ENCODE results near the gene TBCC. TPM values are rescaled to one million over a fixed set of nuclear protein-coding genes. Genes with fewer than 3 reads are reported as not detected.

TBCC gene
- total RNA-seq, 5 donors from 2014 or later (not counting 1 experiment from before 2014, with no cell fraction given), result 56.5 to 74.8 (median 59.4) TPM

DNA sequence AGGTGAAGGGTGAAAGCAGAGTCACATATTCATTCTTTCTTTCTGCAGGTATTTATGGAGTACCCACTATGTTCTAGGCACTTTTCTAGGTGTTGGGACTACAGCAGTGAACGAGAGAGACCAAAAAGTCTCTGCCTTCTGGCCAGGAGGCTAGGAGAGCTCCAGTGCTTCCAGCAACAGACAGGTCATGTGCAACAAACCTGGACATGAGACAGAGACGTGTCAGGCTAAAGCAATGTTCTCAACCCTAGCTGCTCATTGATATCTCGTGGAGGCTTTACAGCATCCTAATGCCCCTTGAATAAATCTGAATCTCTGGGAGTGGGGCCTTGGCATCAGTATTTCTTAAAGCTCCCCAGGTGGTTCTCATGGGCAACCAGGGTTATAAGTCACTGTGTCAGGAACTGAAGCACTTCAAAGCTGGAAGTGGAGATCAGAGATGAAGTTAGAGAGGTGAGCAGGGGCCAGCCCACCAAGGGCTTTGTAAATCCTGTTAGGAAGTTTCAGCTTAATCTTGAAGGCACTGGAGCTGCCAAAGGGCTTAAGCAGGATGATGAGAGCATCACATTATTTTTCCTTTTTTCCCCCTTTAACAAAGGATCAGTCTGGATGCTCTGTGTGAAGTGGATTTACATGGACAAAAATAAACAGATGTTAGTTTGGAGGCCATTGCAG, 13.0 kb upstream of the TBCC start:
- Histone ChIP-seq H3K27ac (ENCODE audit: low read length) (no peak overlapping the region), H3K27me3 (replicated peaks in 1 of 2; ENCODE audit: control insufficient read depth in 2 of 2, extremely low read depth in 1 of 2, insufficient read depth in 2 of 2, low read length in 1 of 2) (no peaks in the 10 kb centered on the region), H3K9me3 (no peaks in the 10 kb centered on the region), H3K36me3 (ENCODE audit: control insufficient read depth in 2 of 2, extremely low read depth in 1 of 2, insufficient read depth in 1 of 2, low read length in 1 of 2) (peaks cover 0 to 8% of the 10 kb centered on the region in 2 donors), H3K4me1 (ENCODE audit: control insufficient read depth in 1 of 2, extremely low read depth in 1 of 2, insufficient read depth in 2 of 2, low read length in 2 of 2) (no peaks in the 10 kb centered on the region), H3K4me3 (ENCODE audit: control insufficient read depth in 1 of 2, extremely low read depth in 1 of 2, low read length in 1 of 2) (no peak overlapping the region)
- 93% methylated on average over 3 of the region's 3 CpGs for WGBS (ENCODE audit: insufficient coverage)
- POLR2A ChIA-PET, result interaction anchor here (0.6 to 0.7 kb wide), 3 partner anchors 11 to 89 kb away, joined by 3 to 7 read pairs (median 6); no protein-coding TSS in a partner anchor
- CTCF ChIA-PET, result interaction anchor here in 1 of 2 donors (0.6 kb wide), 2 partner anchors 32 to 246 kb away, joined by 4 to 5 read pairs; no protein-coding TSS in a partner anchor
- ATAC-seq (replicated peaks in 1 of 4) (no peak), DNase-seq (no peak)
- H3K4me1 Mint-ChIP-seq, result peaks cover 29 to 35% (median 31%) of the 10 kb centered on the region in 3 donors
- H3K27ac Mint-ChIP-seq, result no peak overlapping the region
- H3K36me3 Mint-ChIP-seq, result peaks cover 28% of the 10 kb centered on the region
- H3K27me3 Mint-ChIP-seq, result no peaks in the 10 kb centered on the region
- H3K4me3 Mint-ChIP-seq, result no peak overlapping the region
- no peaks in the 10 kb centered on the region for H3K9me3 Mint-ChIP-seq

DNA sequence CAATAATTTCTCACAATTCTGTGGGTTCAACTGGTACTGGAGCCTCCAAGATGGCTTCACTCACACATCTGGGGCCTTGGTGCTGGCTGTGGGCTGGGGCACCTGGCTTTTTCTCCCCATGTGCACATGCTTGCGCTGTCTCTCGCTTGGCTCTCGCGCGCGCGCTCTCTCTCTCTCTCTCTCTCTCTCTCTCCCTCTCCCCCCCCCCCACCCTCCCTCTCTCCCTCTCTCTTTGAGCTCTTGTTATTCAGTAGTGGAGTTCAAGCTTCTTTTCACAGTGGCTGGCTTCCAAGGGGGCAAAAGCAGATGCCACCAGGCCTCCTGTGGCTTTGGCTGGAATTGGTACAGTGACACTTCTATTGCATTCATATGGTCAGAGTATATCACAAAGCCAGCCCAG, 10.8 kb upstream of the TBCC start:
- Mint-ChIP-seq H3K4me1 (peaks cover 29 to 38% (median 37%) of the 10 kb centered on the region in 3 donors), H3K36me3 (peaks cover 32% of the 10 kb centered on the region), H3K4me3 (no peak overlapping the region), H3K9me3 (no peaks in the 10 kb centered on the region), H3K27me3 (no peaks in the 10 kb centered on the region), H3K27ac (no peak overlapping the region)
- DNase-seq (no peak), ATAC-seq (replicated peaks in 1 of 4) (no peak)
- no peak overlapping the region for H3K4me3 ChIP-seq (ENCODE audit: control insufficient read depth in 1 of 2, extremely low read depth in 1 of 2, low read length in 1 of 2)
- H3K36me3 ChIP-seq (ENCODE audit: control insufficient read depth in 2 of 2, extremely low read depth in 1 of 2, insufficient read depth in 1 of 2, low read length in 1 of 2), result peaks cover 0 to 10% of the 10 kb centered on the region in 2 donors
- no peak overlapping the region for H3K27ac ChIP-seq (ENCODE audit: low read length)
- WGBS (ENCODE audit: insufficient coverage), result no CpG with 5 or more reads among the region's 7 CpGs
- ChIA-PET POLR2A (interaction anchor here in 1 of 2 donors (1.0 kb wide), 1 partner anchor 10 kb away, joined by 4 read pairs; the partner anchor contains the start of gene TBCC), CTCF (interaction anchor here in 1 of 2 donors (0.6 kb wide), 1 partner anchor 16 kb away, joined by 5 read pairs; no protein-coding TSS in a partner anchor)
- no peaks in the 10 kb centered on the region for H3K4me1 ChIP-seq (ENCODE audit: control insufficient read depth in 1 of 2, extremely low read depth in 1 of 2, insufficient read depth in 2 of 2, low read length in 2 of 2)
- H3K9me3 ChIP-seq, result no peaks in the 10 kb centered on the region
- no peaks in the 10 kb centered on the region for H3K27me3 ChIP-seq (replicated peaks in 1 of 2; ENCODE audit: control insufficient read depth in 2 of 2, extremely low read depth in 1 of 2, insufficient read depth in 2 of 2, low read length in 1 of 2)

DNA sequence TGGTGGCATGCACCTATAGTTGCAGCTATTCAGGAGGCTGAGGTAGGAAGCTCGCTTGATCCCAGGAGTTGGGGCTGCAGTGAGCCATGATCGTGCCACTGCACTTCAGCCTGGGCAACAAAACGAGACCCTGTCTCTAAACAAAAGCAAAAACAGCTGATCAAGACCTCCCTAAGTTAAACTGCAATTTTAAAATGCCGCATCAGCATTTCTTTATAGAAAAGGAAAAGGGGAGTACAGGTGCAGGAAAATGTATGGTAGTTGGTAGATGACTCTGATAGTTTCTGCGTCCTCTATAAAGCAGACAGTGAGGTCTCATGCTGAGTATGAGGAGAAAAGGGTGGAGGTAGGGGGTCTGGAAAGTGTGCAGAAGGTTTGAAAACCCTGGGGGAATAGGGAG, 8.9 kb upstream of the TBCC start:
- H3K4me3 Mint-ChIP-seq, result no peak overlapping the region
- no peak overlapping the region for H3K4me3 ChIP-seq (ENCODE audit: control insufficient read depth in 1 of 2, extremely low read depth in 1 of 2, low read length in 1 of 2)
- H3K4me1 ChIP-seq (ENCODE audit: control insufficient read depth in 1 of 2, extremely low read depth in 1 of 2, insufficient read depth in 2 of 2, low read length in 2 of 2), result peaks cover 0 to 9% of the 10 kb centered on the region in 2 experiments
- ChIA-PET POLR2A (interaction anchor here in 1 of 2 donors (0.6 to 0.7 kb wide), 2 partner anchors 88 to 1541 kb away, joined by 5 to 6 read pairs; no protein-coding TSS in a partner anchor), CTCF (interaction anchor here in 1 of 2 donors (0.7 kb wide), 1 partner anchor 12 kb away, joined by 3 read pairs; no protein-coding TSS in a partner anchor)
- no peak overlapping the region for H3K27ac ChIP-seq (ENCODE audit: low read length)
- H3K9me3 ChIP-seq, result no peaks in the 10 kb centered on the region
- no peaks in the 10 kb centered on the region for H3K27me3 ChIP-seq (replicated peaks in 1 of 2; ENCODE audit: control insufficient read depth in 2 of 2, extremely low read depth in 1 of 2, insufficient read depth in 2 of 2, low read length in 1 of 2)
- 100% methylated on average over 2 of the region's 5 CpGs for WGBS (ENCODE audit: insufficient coverage)
- peaks cover 0 to 10% of the 10 kb centered on the region in 2 donors for H3K36me3 ChIP-seq (ENCODE audit: control insufficient read depth in 2 of 2, extremely low read depth in 1 of 2, insufficient read depth in 1 of 2, low read length in 1 of 2)
- peaks cover 34% of the 10 kb centered on the region for H3K36me3 Mint-ChIP-seq
- H3K27ac Mint-ChIP-seq, result peak overlapping the region in 1 of 2 donors; percentile 36
- H3K27me3 Mint-ChIP-seq, result no peaks in the 10 kb centered on the region
- no peak for DNase-seq
- no peaks in the 10 kb centered on the region for H3K9me3 Mint-ChIP-seq
- ATAC-seq (replicated peaks in 1 of 4), result no peak
- H3K4me1 Mint-ChIP-seq, result peaks cover 29 to 45% (median 42%) of the 10 kb centered on the region in 3 donors

DNA sequence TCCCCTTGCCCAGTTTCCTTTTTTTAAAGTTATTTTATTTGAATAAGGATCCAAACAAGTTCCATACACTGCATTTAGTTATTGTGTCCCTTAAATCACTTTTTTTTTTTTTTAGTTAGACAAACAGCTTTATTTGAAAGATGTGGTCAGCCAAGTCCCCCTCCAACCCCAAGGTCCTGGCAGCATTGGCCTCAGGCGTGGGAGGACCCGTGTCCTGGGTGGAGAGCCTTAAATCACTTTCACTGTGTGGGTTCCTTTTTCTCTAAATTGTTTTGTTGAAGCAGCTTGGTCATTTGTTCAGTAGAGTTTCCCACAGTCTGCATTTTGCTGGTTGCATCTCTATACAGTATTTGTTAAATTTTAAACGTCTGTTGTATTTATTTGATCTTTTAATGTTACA, 5.2 kb upstream of the TBCC start:
- H3K36me3 ChIP-seq (ENCODE audit: control insufficient read depth in 2 of 2, extremely low read depth in 1 of 2, insufficient read depth in 1 of 2, low read length in 1 of 2), result peaks cover 0 to 2% of the 10 kb centered on the region in 2 donors
- Mint-ChIP-seq H3K4me3 (no peak overlapping the region), H3K36me3 (peaks cover 20% of the 10 kb centered on the region), H3K27me3 (no peaks in the 10 kb centered on the region), H3K9me3 (no peaks in the 10 kb centered on the region), H3K27ac (no peak overlapping the region), H3K4me1 (peaks cover 34 to 44% (median 40%) of the 10 kb centered on the region in 3 donors)
- H3K27me3 ChIP-seq (replicated peaks in 1 of 2; ENCODE audit: control insufficient read depth in 2 of 2, extremely low read depth in 1 of 2, insufficient read depth in 2 of 2, low read length in 1 of 2), result no peaks in the 10 kb centered on the region
- no peak for DNase-seq
- no peak overlapping the region for H3K27ac ChIP-seq (ENCODE audit: low read length)
- no peaks in the 10 kb centered on the region for H3K9me3 ChIP-seq
- no CpG with 5 or more reads among the region's 3 CpGs for WGBS (ENCODE audit: insufficient coverage)
- CTCF ChIA-PET, result no interaction called here
- ATAC-seq (replicated peaks in 1 of 4), result no peak
- H3K4me1 ChIP-seq (ENCODE audit: control insufficient read depth in 1 of 2, extremely low read depth in 1 of 2, insufficient read depth in 2 of 2, low read length in 2 of 2), result peaks cover 9 to 28% of the 10 kb centered on the region in 2 experiments
- H3K4me3 ChIP-seq (ENCODE audit: control insufficient read depth in 1 of 2, extremely low read depth in 1 of 2, low read length in 1 of 2), result no peak overlapping the region
- POLR2A ChIA-PET, result no interaction called here

DNA sequence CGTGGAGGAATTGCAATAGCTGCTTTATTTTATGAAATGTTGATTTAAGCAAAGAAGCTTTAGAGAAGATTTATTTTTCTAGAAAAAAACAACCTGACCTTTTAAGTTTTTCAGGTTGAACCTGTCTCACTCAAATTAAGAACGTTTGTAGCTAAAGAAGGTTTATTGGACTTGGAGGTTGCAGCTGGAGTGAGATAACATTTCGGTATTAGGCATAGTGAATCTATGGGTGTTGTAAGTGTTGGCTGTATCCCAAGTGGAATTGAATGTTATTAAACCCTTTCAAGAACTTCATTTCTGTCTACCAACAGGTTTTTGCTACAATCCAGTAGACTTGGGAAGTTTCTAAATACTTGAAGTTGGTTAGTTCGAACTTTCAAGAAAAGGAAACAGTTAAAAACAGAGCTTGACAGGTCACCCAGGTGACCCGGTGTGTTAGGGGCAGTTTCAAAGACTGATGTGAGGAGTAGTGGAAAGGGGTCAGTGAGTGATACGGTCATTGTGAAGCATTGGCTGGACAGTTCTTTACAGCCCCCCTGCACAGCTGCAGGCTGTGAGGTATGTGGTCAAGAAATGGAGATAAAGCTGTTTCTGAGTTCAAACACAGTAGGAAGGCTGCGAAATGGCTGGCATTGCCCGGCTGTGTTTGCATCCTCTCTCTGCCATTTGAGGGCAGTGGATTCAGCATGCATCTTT, 2.4 kb upstream of the TBCC start:
- H3K9me3 Mint-ChIP-seq, result peaks cover 0 to 3% (median 2%) of the 10 kb centered on the region in 3 donors
- DNase-seq (no peak), ATAC-seq (replicated peaks in 1 of 4) (no peak)
- peaks cover 27 to 43% (median 42%) of the 10 kb centered on the region in 3 donors for H3K4me1 Mint-ChIP-seq
- H3K4me1 ChIP-seq (ENCODE audit: control insufficient read depth in 1 of 2, extremely low read depth in 1 of 2, insufficient read depth in 2 of 2, low read length in 2 of 2), result peaks cover 12 to 49% of the 10 kb centered on the region in 2 experiments
- peak overlapping the region; percentile 95 to 97 for H3K27ac Mint-ChIP-seq
- CTCF ChIA-PET, result interaction anchor here (0.6 to 1.4 kb wide), 8 partner anchors 9 to 364 kb away, joined by 3 to 5 read pairs (median 4); no protein-coding TSS in a partner anchor
- WGBS (ENCODE audit: insufficient coverage), result 81% methylated on average over 5 of the region's 8 CpGs
- POLR2A ChIA-PET, result interaction anchor here (0.5 to 4.3 kb wide), 13 partner anchors 11 to 430 kb away, joined by 3 to 101 read pairs (median 4); partner anchors contain the start of genes BICRAL (in 1 of the 2) and CNPY3 (in 1 of the 2)
- H3K36me3 Mint-ChIP-seq, result peaks cover 19% of the 10 kb centered on the region
- H3K9me3 ChIP-seq, result no peaks in the 10 kb centered on the region
- no peaks in the 10 kb centered on the region for H3K27me3 Mint-ChIP-seq
- no peak overlapping the region for H3K4me3 ChIP-seq (ENCODE audit: control insufficient read depth in 1 of 2, extremely low read depth in 1 of 2, low read length in 1 of 2)
- peak overlapping the region; percentile 26 for H3K27ac ChIP-seq (ENCODE audit: low read length)
- H3K27me3 ChIP-seq (replicated peaks in 1 of 2; ENCODE audit: control insufficient read depth in 2 of 2, extremely low read depth in 1 of 2, insufficient read depth in 2 of 2, low read length in 1 of 2), result peaks cover 0 to 2% of the 10 kb centered on the region in 2 experiments
- peaks cover 0 to 2% of the 10 kb centered on the region in 2 donors for H3K36me3 ChIP-seq (ENCODE audit: control insufficient read depth in 2 of 2, extremely low read depth in 1 of 2, insufficient read depth in 1 of 2, low read length in 1 of 2)
- H3K4me3 Mint-ChIP-seq, result peak overlapping the region; percentile 89 to 100 (median 100)

Measured in T-cell (primary cell).